ENCODE data around the gene ERLEC1.
"Not testable (repeated sequence)": the region's sequence is repeated elsewhere in the genome, so short reads cannot be mapped to it uniquely, and the experiment has no call there.

Gene ERLEC1

GRCh38 chr2:53841651-53842050 lies 54.8 kb downstream of the ERLEC1 start:
- DNase-seq: not testable (repeated sequence)

- DNase-seq: no peak
Observed at GRCh38 chr2:53842891-53843290, 56.0 kb downstream of the ERLEC1 start.

GRCh38 chr2:53843595-53843994 lies 56.8 kb downstream of the ERLEC1 start:
- DNase-seq: no peak

- DNase-seq: no peak
Observed at GRCh38 chr2:53848062-53848461, 61.2 kb downstream of the ERLEC1 start.

- DNase-seq: not testable (repeated sequence)
Observed at GRCh38 chr2:53851052-53851757, 64.4 kb downstream of the ERLEC1 start.

- DNase-seq: no peak
Observed at GRCh38 chr2:53852532-53852931, 65.7 kb downstream of the ERLEC1 start.

- DNase-seq: no peak
Observed at GRCh38 chr2:53854678-53855077, 67.8 kb downstream of the ERLEC1 start.

- no peak for DNase-seq
Observed at GRCh38 chr2:53856272-53856671, 69.4 kb downstream of the ERLEC1 start.

- DNase-seq: no peak
Observed at GRCh38 chr2:53859206-53860181, 72.7 kb downstream of the ERLEC1 start, which contains the start of gene GPR75. TSS of gene GPR75 (minus strand) at chr2:53859967. CDS start at chr2:53854756, 5,211 bp downstream.

- DNase-seq: no peak
Observed at GRCh38 chr2:53861824-53862223, 75.0 kb downstream of the ERLEC1 start.

- DNase-seq: no peak
Observed at GRCh38 chr2:53863538-53864227, 76.8 kb downstream of the ERLEC1 start.

- DNase-seq: no peak
Observed at GRCh38 chr2:53865264-53865663, 78.4 kb downstream of the ERLEC1 start.

- DNase-seq: no peak
Observed at GRCh38 chr2:53865962-53866361, 79.1 kb downstream of the ERLEC1 start.

- DNase-seq: no peak
Observed at GRCh38 chr2:53867169-53867568, 80.3 kb downstream of the ERLEC1 start.

- DNase-seq: no peak
Observed at GRCh38 chr2:53867773-53868172, 80.9 kb downstream of the ERLEC1 start.

Data from NCI-H2029 (cell line).